ENCODE data around the gene DNMT3A. TPM values are rescaled to one million over a fixed set of nuclear protein-coding genes. Genes with fewer than 3 reads are reported as not detected.

Gene DNMT3A
- total RNA-seq, 2 donors from 2014 or later = 8.9 to 32.2 TPM

DNA sequence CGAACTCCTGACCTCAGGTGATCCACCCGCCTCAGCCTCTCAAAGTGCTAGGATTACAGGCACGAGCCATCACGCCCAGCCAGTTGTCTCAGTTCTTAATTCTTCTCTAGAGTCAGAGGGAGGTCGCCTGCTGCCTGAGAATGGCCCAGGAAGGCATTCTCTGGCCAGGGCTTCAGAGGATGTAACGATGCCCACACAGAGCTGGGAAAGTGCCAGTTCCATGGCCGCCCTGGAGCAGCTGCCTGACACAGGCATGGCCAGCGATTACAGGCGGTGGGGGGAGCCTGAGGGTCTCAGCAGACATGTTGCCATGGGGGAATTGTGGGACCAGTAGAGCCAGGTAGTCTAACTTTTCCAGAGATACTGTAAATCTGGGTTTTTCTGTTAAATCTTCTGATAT lies 25.6 kb upstream of the DNMT3A start:
- ATAC-seq (no peak), DNase-seq (ENCODE audit: low spot score) (no peak)
- Mint-ChIP-seq H3K4me1 (ENCODE audit: low read depth in 2 of 2) (peaks cover 18 to 19% of the 10 kb centered on the region in 2 donors), H3K27me3 (no peaks in the 10 kb centered on the region), H3K9me3 (no peaks in the 10 kb centered on the region), H3K36me3 (no peaks in the 10 kb centered on the region), H3K27ac (no peak overlapping the region), H3K4me3 (no peak overlapping the region)

DNA sequence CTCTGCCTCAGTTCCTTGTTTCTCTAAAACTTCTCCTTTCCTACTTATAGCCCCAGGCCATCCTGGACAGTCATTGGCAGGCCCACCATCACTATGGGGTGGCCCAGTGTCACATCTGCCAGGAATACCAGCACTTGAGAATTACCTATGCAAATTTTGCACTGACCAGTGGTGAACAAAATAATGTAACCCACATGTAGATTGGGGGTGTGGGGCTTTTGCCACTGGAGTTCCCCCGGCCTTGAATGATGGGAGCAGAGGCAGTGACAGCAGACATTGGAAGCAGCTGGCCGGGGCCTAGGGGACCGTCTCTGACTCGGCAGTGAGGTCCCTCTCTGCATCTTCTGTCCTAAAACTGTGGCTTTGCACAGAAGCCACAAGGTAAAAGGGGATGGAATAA lies 24.9 kb upstream of the DNMT3A start:
- H3K9me3 Mint-ChIP-seq = no peaks in the 10 kb centered on the region
- H3K27me3 Mint-ChIP-seq = no peaks in the 10 kb centered on the region
- H3K27ac Mint-ChIP-seq = no peak overlapping the region
- H3K36me3 Mint-ChIP-seq = no peaks in the 10 kb centered on the region
- no peak overlapping the region for H3K4me3 Mint-ChIP-seq
- H3K4me1 Mint-ChIP-seq (ENCODE audit: low read depth in 2 of 2) = peaks cover 22 to 25% of the 10 kb centered on the region in 2 donors
- DNase-seq (ENCODE audit: low spot score) (peak; percentile 31), ATAC-seq (no peak)

DNA sequence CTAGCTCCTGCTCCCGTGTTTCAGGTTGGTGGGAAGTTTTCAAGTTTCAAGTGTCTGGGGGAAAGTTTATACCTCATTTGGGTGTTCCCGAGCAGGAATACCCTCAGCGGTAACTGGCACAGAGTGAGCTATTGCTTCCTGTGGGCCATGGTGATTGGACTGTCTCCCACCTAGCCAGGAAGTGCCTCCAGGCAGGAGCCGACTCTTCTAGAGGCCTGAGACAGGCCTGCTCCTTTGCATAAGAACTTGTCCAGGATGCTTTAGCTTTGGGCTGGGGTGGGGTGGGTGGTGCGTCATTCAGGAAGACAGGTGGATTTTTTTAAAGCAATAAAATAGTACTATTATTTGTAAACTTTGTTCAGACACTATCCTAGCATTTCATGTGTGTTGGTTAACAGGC lies 23.5 kb upstream of the DNMT3A start:
- no peak overlapping the region for H3K27ac Mint-ChIP-seq
- ATAC-seq = no peak
- H3K9me3 Mint-ChIP-seq = no peaks in the 10 kb centered on the region
- H3K4me1 Mint-ChIP-seq (ENCODE audit: low read depth in 2 of 2) = peaks cover 24 to 27% of the 10 kb centered on the region in 2 donors
- no peaks in the 10 kb centered on the region for H3K27me3 Mint-ChIP-seq
- H3K36me3 Mint-ChIP-seq = no peaks in the 10 kb centered on the region
- no peak for DNase-seq (ENCODE audit: low spot score)
- H3K4me3 Mint-ChIP-seq = no peak overlapping the region

DNA sequence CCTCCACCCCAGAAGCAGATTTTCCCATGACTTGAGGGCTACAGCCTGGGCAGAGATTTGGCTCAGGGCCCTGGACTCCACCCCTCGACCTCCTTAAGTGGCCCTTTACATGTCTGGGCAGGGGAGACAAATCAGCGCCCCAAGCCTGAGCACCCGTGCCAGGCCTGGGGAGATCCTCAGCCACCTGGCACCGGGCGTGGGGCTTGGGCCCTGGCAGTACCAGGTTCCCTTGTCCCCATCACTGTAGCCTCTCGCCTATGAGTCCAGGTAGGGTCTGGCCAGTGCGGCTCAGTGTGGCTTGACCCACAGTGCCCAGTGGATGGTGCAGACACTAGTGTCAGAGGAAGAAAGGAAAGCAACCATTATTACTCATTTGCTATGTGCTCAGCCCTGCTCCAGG lies 22.0 kb upstream of the DNMT3A start:
- DNase-seq (ENCODE audit: low spot score) = peak; percentile 51
- no peaks in the 10 kb centered on the region for H3K27me3 Mint-ChIP-seq
- H3K9me3 Mint-ChIP-seq = no peaks in the 10 kb centered on the region
- peaks cover 24 to 27% of the 10 kb centered on the region in 2 donors for H3K4me1 Mint-ChIP-seq (ENCODE audit: low read depth in 2 of 2)
- H3K4me3 Mint-ChIP-seq = peak overlapping the region; percentile 36
- ATAC-seq = no peak
- H3K27ac Mint-ChIP-seq = peak overlapping the region in 1 of 2 donors; percentile 63
- no peaks in the 10 kb centered on the region for H3K36me3 Mint-ChIP-seq

DNA sequence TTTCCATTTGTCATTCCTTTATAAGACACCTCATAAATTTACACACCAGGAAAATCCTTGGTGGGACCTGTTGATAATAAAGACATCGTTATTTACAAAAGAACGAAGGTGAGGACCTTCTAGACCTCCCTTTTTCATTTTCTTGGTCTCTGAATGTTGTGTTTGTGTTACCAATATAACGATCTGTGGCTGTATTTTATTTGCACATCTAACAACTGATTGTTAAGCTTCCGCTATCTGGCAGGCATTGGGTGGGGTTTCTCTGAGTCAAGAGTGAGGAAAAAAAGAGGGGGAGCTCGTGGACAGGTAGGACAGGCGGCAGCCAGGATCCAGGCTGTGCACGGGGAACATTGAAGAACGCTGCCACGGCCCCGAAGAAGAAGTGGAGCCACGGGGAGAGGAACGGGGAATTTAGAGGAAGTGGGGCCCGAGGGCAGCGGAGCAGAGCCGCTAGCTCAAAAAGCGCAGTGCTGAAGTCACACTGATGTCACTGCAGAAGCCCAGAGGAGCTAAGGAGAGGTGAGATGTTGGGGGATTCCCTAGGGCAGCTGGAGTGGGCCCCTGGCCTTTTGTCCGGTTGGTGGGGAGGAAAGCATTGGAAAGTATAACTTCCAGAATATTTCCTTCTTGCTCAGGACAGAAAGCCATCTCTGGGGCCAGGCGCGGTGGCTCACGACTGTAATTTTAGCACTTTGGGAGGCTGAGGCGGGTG lies 20.9 kb upstream of the DNMT3A start:
- peaks cover 24 to 27% of the 10 kb centered on the region in 2 donors for H3K4me1 Mint-ChIP-seq (ENCODE audit: low read depth in 2 of 2)
- DNase-seq (ENCODE audit: low spot score) (peak; percentile 88), ATAC-seq (peak; percentile 81 to 86)
- no peaks in the 10 kb centered on the region for H3K36me3 Mint-ChIP-seq
- no peaks in the 10 kb centered on the region for H3K9me3 Mint-ChIP-seq
- peak overlapping the region; percentile 88 to 90 for H3K27ac Mint-ChIP-seq
- H3K27me3 Mint-ChIP-seq = no peaks in the 10 kb centered on the region
- H3K4me3 Mint-ChIP-seq = peak overlapping the region; percentile 90

DNA sequence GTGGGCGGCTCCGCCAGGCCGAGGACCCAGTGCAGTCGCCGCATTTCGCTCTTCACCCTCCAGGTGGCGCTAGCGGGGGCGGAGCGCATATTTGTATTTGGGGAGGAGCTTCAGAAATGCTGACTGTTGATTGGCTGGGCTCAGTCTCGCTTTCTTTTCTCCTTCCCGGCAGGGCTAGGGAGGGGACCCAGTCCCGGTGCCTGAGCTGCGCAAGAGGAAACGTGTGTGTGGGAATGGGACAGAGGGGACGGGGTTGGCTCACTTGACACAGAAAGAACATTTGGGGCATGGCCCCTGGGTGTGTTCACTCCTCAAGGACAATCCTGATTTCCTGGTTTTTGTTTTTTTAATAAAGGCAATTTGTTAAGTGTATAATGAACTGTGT lies 20.3 kb upstream of the DNMT3A start:
- no peaks in the 10 kb centered on the region for H3K27me3 Mint-ChIP-seq
- H3K36me3 Mint-ChIP-seq = no peaks in the 10 kb centered on the region
- peak overlapping the region; percentile 88 to 90 for H3K27ac Mint-ChIP-seq
- no peaks in the 10 kb centered on the region for H3K9me3 Mint-ChIP-seq
- ATAC-seq (peak; percentile 93 to 97), DNase-seq (ENCODE audit: low spot score) (peak; percentile 93)
- peak overlapping the region; percentile 90 for H3K4me3 Mint-ChIP-seq
- H3K4me1 Mint-ChIP-seq (ENCODE audit: low read depth in 2 of 2) = peaks cover 24 to 27% of the 10 kb centered on the region in 2 donors

DNA sequence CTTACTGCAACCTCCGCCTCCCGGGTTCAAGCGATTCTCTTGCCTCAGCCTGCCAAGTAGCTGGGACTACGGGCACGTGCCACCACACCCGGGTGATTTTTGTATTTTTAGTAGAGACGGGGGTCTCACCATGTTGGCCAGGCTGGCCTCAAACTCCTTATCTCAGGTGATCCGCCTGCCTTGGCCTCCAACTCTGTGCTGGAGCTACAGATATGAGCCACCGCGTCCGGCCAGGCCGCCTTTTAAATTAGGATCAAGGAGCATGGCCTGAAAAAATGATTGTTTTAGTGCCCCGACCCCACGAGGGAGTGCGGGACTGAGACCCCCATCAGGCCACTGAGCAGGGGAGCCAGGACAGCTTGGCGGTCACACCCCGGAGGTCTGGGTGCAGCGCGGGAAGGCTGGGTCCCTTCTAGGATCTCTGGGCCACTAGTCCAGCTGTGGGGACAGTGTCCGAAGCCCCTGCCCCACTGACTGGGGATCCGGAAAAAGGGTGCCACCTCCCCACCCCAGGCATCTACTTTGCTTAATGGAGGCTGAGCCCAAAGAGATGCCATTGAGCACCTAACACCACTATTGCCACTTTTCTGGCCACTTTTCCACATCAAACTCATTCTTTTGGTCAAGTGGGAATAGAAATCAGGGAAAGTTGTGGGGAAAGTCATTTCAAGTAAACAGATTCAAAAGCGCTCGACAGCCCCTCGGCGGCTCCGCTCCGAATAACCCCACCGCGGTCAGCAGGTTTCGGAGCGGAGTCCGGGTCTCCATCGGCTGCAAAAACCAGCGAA lies 19.7 kb upstream of the DNMT3A start:
- H3K27me3 Mint-ChIP-seq = no peaks in the 10 kb centered on the region
- ATAC-seq (no peak), DNase-seq (ENCODE audit: low spot score) (peak; percentile 59)
- peak overlapping the region; percentile 88 to 90 for H3K27ac Mint-ChIP-seq
- no peaks in the 10 kb centered on the region for H3K9me3 Mint-ChIP-seq
- H3K36me3 Mint-ChIP-seq = no peaks in the 10 kb centered on the region
- H3K4me3 Mint-ChIP-seq = peak overlapping the region; percentile 90
- peaks cover 22 to 27% of the 10 kb centered on the region in 2 donors for H3K4me1 Mint-ChIP-seq (ENCODE audit: low read depth in 2 of 2)

DNA sequence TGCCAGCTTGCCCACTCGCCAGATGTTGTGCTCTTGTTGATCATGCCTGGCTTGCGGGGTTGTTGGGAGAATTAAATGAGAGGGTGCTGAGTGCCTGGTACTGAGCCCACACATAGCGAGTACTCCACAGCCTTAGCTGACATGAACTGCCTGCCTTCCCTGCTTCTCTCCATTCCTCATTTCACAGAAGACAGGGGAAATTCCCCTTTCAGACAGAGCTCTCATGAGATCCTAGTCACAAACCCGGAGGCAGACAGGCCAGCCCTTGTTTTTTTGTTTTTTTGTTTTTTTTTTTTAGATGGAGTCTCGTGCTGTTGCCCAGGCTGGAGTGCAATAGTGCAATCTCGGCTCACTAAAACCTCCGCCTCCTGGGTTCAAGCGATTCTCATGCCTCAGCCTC lies 17.1 kb upstream of the DNMT3A start:
- no peak overlapping the region for H3K27ac Mint-ChIP-seq
- H3K27me3 Mint-ChIP-seq = peaks cover 3 to 6% of the 10 kb centered on the region in 2 donors
- H3K4me1 Mint-ChIP-seq (ENCODE audit: low read depth in 2 of 2) = peaks cover 16 to 17% of the 10 kb centered on the region in 2 donors
- ATAC-seq = no peak
- no peak for DNase-seq (ENCODE audit: low spot score)
- no peaks in the 10 kb centered on the region for H3K36me3 Mint-ChIP-seq
- no peaks in the 10 kb centered on the region for H3K9me3 Mint-ChIP-seq
- no peak overlapping the region for H3K4me3 Mint-ChIP-seq

DNA sequence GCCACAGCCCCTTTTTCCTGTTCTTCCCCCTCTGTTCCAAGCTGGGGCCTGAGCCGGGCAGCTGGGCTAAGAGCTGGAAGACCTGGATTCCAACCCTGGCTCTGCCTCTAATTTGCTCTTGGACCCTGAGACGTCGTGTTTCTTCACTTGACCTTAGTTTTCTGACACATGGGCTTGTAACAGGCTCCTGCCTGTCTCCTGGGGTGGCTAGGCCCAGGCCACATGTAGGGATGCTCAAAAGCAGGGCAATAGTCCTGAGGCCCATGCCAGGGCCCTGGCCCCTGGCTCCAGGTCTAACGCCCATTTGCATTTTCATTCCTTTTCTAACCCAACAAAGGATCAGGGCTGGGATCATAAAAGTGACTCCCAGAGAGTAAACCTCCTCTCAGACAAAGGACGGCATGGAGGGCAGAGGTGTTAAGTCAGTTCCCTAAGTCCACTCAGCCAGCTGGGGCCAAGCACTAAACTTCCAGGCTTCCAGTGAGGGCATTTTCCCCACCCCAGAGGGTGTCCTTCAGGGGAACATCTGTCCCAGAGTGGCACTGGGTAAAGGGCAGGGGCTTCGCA lies 16.6 kb upstream of the DNMT3A start:
- H3K4me3 Mint-ChIP-seq = no peak overlapping the region
- no peaks in the 10 kb centered on the region for H3K36me3 Mint-ChIP-seq
- H3K9me3 Mint-ChIP-seq = no peaks in the 10 kb centered on the region
- peaks cover 12 to 17% of the 10 kb centered on the region in 2 donors for H3K4me1 Mint-ChIP-seq (ENCODE audit: low read depth in 2 of 2)
- ATAC-seq (no peak), DNase-seq (ENCODE audit: low spot score) (peak; percentile 51)
- H3K27ac Mint-ChIP-seq = no peak overlapping the region
- peaks cover 3 to 6% of the 10 kb centered on the region in 2 donors for H3K27me3 Mint-ChIP-seq

DNA sequence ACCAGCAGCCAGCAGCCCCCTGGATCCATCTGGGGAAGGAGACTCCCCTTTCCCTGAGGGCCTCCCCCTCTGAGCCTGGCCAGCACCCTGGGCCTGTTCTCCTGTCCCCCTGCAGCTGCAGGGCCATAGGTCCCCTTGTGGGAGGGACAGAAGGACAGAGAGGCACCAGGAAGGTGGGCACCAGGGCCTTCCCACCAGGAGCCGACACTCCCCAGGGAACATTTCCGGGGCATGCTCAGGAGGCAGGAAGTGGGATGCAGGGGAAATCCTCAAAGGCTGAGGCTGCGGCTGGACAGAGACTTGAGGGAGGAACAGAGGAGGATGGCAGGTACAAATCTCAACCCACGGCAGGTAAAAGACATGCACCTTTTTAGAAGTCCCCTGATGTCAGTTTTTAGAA lies 14.4 kb upstream of the DNMT3A start:
- peaks cover 7 to 13% of the 10 kb centered on the region in 2 donors for H3K27me3 Mint-ChIP-seq
- H3K27ac Mint-ChIP-seq = no peak overlapping the region
- H3K4me1 Mint-ChIP-seq (ENCODE audit: low read depth in 2 of 2) = peaks cover 2 to 5% of the 10 kb centered on the region in 2 donors
- ATAC-seq (no peak), DNase-seq (ENCODE audit: low spot score) (no peak)
- H3K9me3 Mint-ChIP-seq = no peaks in the 10 kb centered on the region
- no peak overlapping the region for H3K4me3 Mint-ChIP-seq
- no peaks in the 10 kb centered on the region for H3K36me3 Mint-ChIP-seq

DNA sequence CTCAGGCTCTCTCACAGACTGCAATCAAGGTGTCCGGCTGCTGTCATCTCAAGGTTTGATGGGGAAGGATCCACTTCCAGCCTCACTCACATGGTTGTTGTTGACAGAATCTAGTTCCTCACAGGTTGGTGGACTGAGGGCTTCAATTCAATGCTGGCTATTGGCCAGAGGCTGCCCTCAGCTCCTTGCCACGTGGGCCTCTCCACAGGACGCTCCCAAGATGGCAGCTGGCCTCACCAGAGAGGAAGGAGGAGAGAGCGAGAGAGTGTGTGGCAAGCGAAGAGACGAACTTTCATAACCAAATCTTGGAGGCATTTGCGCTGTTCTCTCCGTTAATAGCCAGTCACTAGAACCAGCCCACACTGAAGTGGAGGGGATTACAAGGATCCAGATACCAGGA lies 13.5 kb upstream of the DNMT3A start:
- no peak for DNase-seq (ENCODE audit: low spot score)
- Mint-ChIP-seq H3K27me3 (peaks cover 7 to 13% of the 10 kb centered on the region in 2 donors), H3K27ac (no peak overlapping the region)

DNA sequence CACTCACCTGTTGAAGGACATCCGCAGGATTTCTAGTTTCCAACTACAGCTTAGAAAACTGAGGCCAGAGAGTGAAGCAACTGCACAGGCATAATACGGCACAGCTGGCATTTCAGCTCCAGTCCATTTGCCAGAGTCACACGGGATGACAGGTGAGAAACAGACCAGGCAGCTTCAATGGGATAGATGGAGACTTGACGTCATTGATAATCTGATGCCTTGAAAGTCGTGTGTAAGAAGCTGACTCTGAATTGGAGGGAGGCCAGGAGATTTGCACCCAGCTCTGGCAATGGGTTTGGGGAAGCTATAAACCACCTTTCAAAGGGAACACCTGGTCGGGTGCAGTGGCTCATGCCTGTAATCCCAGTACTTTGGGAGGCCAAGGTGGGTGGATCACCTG lies 12.4 kb upstream of the DNMT3A start:
- Mint-ChIP-seq H3K36me3 (no peaks in the 10 kb centered on the region), H3K4me1 (ENCODE audit: low read depth in 2 of 2) (peaks cover 2 to 5% of the 10 kb centered on the region in 2 donors), H3K27ac (no peak overlapping the region), H3K4me3 (no peak overlapping the region), H3K9me3 (no peaks in the 10 kb centered on the region), H3K27me3 (peaks cover 7 to 13% of the 10 kb centered on the region in 2 donors)
- ATAC-seq = no peak
- DNase-seq (ENCODE audit: low spot score) = no peak

More for the DNA sequence above, 13.5 kb upstream of the DNMT3A start:
- H3K9me3 Mint-ChIP-seq = no peaks in the 10 kb centered on the region
- ATAC-seq = no peak
- H3K36me3 Mint-ChIP-seq = no peaks in the 10 kb centered on the region
- H3K4me3 Mint-ChIP-seq = no peak overlapping the region
- peaks cover 2 to 5% of the 10 kb centered on the region in 2 donors for H3K4me1 Mint-ChIP-seq (ENCODE audit: low read depth in 2 of 2)

DNA sequence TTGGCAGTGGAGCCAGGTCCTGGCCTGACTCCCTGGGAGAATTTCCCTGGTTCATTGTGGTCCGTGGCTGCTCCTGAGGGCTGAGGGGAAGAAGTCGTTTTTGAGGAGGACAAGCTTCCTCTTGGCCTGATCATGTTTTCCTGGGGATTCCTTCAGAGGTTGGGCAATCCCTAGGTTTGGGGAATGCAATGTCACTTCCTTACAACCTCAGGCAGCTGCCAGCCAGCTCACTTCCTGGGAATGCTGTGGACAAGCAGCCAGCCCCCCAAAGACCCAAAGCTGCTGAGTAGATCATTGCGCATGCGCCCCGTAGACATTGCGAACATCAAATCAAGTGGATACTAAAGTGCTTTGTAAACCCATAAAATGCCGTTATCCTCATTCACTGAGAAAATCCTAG lies 7.7 kb upstream of the DNMT3A start:
- no peak for DNase-seq (ENCODE audit: low spot score)
- no peaks in the 10 kb centered on the region for H3K36me3 Mint-ChIP-seq
- no peak overlapping the region for H3K27ac Mint-ChIP-seq
- no peak overlapping the region for H3K4me3 Mint-ChIP-seq
- H3K4me1 Mint-ChIP-seq (ENCODE audit: low read depth in 2 of 2) = peaks cover 2 to 5% of the 10 kb centered on the region in 2 donors
- H3K9me3 Mint-ChIP-seq = no peaks in the 10 kb centered on the region
- peaks cover 7 to 15% of the 10 kb centered on the region in 2 donors for H3K27me3 Mint-ChIP-seq
- ATAC-seq = no peak

DNA sequence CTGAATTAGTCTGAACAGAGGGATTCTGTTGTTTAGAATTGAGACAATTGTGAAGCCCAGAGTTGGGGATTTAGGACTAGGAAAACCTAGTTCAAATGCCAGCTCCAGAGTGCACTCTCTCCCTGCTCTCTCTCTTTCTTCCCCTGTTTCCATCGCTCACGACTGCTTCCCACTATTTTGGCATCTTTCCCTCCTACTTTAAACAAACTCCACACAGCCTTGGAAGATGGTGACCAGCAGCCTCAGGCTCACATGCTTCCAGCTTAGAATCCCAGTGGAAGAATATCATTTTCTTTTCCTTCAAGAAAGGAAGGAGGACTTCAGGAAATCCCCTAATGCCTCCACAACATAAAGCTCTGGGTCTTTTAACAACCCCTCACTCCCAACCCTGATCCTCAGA lies 6.1 kb upstream of the DNMT3A start:
- H3K4me1 Mint-ChIP-seq (ENCODE audit: low read depth in 2 of 2) = peaks cover 2 to 5% of the 10 kb centered on the region in 2 donors
- peaks cover 7 to 11% of the 10 kb centered on the region in 2 donors for H3K27me3 Mint-ChIP-seq
- H3K4me3 Mint-ChIP-seq = no peak overlapping the region
- no peak for ATAC-seq
- H3K36me3 Mint-ChIP-seq = no peaks in the 10 kb centered on the region
- no peaks in the 10 kb centered on the region for H3K9me3 Mint-ChIP-seq
- DNase-seq (ENCODE audit: low spot score) = no peak
- no peak overlapping the region for H3K27ac Mint-ChIP-seq
